ENCODE data around the gene TSSC4. TPM values are rescaled to one million over a fixed set of nuclear protein-coding genes. Genes with fewer than 3 reads are reported as not detected.

Gene TSSC4
- total and polyA plus RNA-seq, 9 of the 15 experiments (the other 6 are each of a cell fraction or from before 2014, with no cell fraction given): 0.41 to 54.2 (median 11.0) TPM

DNA sequence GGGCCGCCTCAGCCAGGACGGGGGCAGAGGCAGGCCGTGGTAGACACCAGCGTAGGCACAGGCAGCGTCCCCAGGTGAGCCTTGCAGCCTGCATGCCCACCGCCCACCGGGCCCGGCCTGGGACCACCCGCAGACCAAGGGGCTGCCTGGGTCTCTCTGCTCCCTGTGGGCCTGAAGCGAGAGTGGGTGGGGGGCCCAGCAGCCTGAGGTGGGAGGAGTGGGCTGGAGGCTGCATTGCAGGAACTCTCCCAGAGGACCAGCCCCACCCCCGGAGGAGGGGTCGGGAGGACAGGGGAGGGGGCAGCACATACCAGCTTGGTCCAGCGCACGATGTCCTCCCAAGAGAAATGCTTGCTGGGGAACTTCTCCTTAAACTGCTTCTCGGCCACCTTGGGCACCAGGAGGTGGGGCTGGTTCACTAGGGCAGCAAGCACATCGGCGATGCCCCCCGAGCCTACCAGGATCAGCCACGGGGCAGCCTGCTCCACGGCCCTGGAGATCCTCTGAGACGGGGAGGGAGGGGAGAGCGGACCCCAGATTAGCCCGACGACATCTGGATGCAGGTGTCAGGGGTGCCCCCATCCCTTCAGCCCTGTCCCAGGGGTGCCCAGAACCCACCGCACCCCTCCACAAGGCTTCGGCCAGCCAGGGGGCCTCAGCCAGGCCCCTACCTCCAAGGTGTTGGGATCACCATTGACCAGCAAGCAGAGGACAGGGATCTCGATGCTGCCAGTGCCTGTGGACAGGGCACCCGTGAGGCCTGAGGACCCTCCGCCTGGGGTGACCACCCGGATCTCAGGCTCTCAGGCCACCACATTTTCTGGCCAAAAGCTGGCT, 17.5 kb downstream of the TSSC4 start:
- CTCF ChIA-PET (ENCODE audit: low intra/inter-chr PET ratio): interaction anchor here (1.5 to 4.3 kb wide), 2 partner anchors 113 to 220 kb away, joined by 3 to 85 read pairs; no protein-coding TSS in a partner anchor
- Histone ChIP-seq H3K79me2 (ENCODE audit: control insufficient read depth, insufficient read depth, low read length) (no peaks in the 10 kb centered on the region), H3K4me3 (no peak overlapping the region), H2AFZ (ENCODE audit: low read depth, low read length) (no peak overlapping the region), H3K4me1 (replicated peaks in 1 of 2; ENCODE audit: control insufficient read depth in 2 of 2, insufficient read depth in 2 of 2, low read length in 2 of 2) (peaks cover 0 to 65% of the 10 kb centered on the region in 2 experiments; a peak in 3 of 5 replicates), H3K27ac (ENCODE audit: extremely low read depth, low read depth, low read length) (no peak overlapping the region), H3K4me2 (ENCODE audit: insufficient read depth, low read length) (no peak overlapping the region), H3K27me3 (ENCODE audit: control insufficient read depth in 2 of 2, insufficient read depth in 2 of 2, low read length in 2 of 2) (peaks cover 5 to 58% of the 10 kb centered on the region in 2 experiments; a peak in 4 of 5 replicates), H4K20me1 (replicated peaks; ENCODE audit: control insufficient read depth, insufficient read depth, low read length) (peaks cover 16% of the 10 kb centered on the region; the same call in 1 of the 2 replicates), H3K9me3 (replicated peaks; ENCODE audit: control insufficient read depth, insufficient read depth, low read depth, low read length) (no peaks in the 10 kb centered on the region), H3K36me3 (ENCODE audit: control insufficient read depth, insufficient read depth, low read length) (no peaks in the 10 kb centered on the region), H3K9me1 (ENCODE audit: control insufficient read depth, insufficient read depth, low read length) (no peaks in the 10 kb centered on the region), H3K9ac (ENCODE audit: insufficient read depth in 1 of 2, low read depth in 2 of 2, low read length in 2 of 2) (peak overlapping the region in 1 of 2 experiments; percentile 7; a peak in 1 of 4 replicates)
- POLR2A ChIA-PET: interaction anchor here (0.7 to 1.5 kb wide), 4 partner anchors 13 to 520 kb away, joined by 3 to 5 read pairs (median 3); partner anchors contain the start of genes CD81 and TSSC4
- FAIRE-seq: no peak
- TF ChIP-seq GATAD2A (IDR thresholded peaks at IDR 0.05) (no peak), ZBTB17 (CRISPR knock-in tag; IDR thresholded peaks at IDR 0.05) (no peak), MAFG (tag; conservative IDR thresholded peaks at IDR 0.05) (no peak), KLF16 (IDR thresholded peaks at IDR 0.05) (no peak), CHD4 (IDR thresholded peaks at IDR 0.05; ENCODE audit: insufficient read depth, insufficient replicate concordance, low read depth, low read length, poor library complexity, severe bottlenecking) (no peak), HDAC6 (IDR thresholded peaks at IDR 0.05; ENCODE audit: low read depth, low read length) (no peak), HSF4 (CRISPR knock-in tag; IDR thresholded peaks at IDR 0.05; ENCODE audit: borderline replicate concordance) (no peak), ARID1B (IDR thresholded peaks at IDR 0.05) (no peak), WHSC1 (IDR thresholded peaks at IDR 0.05; ENCODE audit: low read length) (no peak), GTF2A2 (tag; IDR thresholded peaks at IDR 0.05) (no peak), TCF7 (IDR thresholded peaks at IDR 0.05; ENCODE audit: borderline replicate concordance) (no peak), CSDE1 (IDR thresholded peaks at IDR 0.05) (no peak)
- TF ChIP-seq, protein P1, sequence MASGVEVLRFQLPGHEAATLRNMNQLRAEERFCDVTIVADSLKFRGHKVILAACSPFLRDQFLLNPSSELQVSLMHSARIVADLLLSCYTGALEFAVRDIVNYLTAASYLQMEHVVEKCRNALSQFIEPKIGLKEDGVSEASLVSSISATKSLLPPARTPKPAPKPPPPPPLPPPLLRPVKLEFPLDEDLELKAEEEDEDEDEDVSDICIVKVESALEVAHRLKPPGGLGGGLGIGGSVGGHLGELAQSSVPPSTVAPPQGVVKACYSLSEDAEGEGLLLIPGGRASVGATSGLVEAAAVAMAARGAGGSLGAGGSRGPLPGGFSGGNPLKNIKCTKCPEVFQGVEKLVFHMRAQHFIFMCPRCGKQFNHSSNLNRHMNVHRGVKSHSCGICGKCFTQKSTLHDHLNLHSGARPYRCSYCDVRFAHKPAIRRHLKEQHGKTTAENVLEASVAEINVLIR (CRISPR knock-in tag; IDR thresholded peaks at IDR 0.05): no peak
- TF ChIP-seq, protein P2, sequence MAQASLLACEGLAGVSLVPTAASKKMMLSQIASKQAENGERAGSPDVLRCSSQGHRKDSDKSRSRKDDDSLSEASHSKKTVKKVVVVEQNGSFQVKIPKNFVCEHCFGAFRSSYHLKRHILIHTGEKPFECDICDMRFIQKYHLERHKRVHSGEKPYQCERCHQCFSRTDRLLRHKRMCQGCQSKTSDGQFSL (CRISPR knock-in tag; IDR thresholded peaks at IDR 0.05): no peak
- TF ChIP-seq, protein P2 (tag; IDR thresholded peaks at IDR 0.05): no peak
- intact Hi-C loops (cut with micrococcal nuclease): no loop called here
- 20% methylated on average over 15 of the region's 30 CpGs for WGBS (ENCODE audit: insufficient coverage, low coverage, missing lambda C conversion rate)
- in situ Hi-C loops (cut with MboI): loop anchor here (5.0 kb wide), 2 partner anchors 106 to 216 kb away; no protein-coding TSS in a partner anchor
- no peak for ATAC-seq
- BruUV-seq (replicated peaks): no TSS peak
- DNase-seq (ENCODE audit: extremely low read depth in 1 of 4, low spot score in 3 of 4): no peak

Measured in K562 (cell line).